HepG2 (cell line): ENCODE measurements around the gene MEI1. TPM values are rescaled to one million over a fixed set of nuclear protein-coding genes. Genes with fewer than 3 reads are reported as not detected.

ENCODE experiments used
- ATAC-seq: fragments of 200-7000 bp; cut with Tn5 transposase; 3 replicates; pipeline ENCODE4 v1.9.1; 2020; ENCODE audit warnings: mild to moderate bottlenecking, moderate library complexity
- BruUV-seq: library from RNA; stranded (reverse); fragments of 400-500 nt; replicated peaks from 2 replicates; lab custom pipeline; 2021; lab: Mats Ljungman, UMichigan
- CTCF ChIA-PET: fragments of 300-600 bp; formaldehyde crosslinking; extraction: SDS; loops from one replicate; lab custom pipeline; 2021; ENCODE audit warnings: low total read pairs, inconsistent platforms, low intra/inter-chr PET ratio; lab: Yijun Ruan, JAX
- POLR2A ChIA-PET: fragments of 350-600 bp; sonication (Branson Sonifier 250); formaldehyde crosslinking; loops from one replicate; lab custom pipeline; 2020; ENCODE audit warnings: antibody characterized with exemption, inconsistent platforms; lab: Yijun Ruan, JAX
- DNase-seq: peaks from one replicate; pipeline ENCODE4 v3.0.0-alpha.2; 2015; ENCODE audit warnings: low spot score
- FAIRE-seq: peaks from 3 replicates; lab custom pipeline; 2011; peaks lifted over from hg19 to GRCh38; lab: Jason Lieb, UNC
- H2AFZ ChIP-seq: one replicate; pipeline ENCODE4 v1.6.1; 2011; ENCODE audit warnings: low read length, inconsistent platforms
- H3K27ac ChIP-seq: fragments of 300-600 bp; 3 replicates; pipeline ENCODE4 v1.8.0; 2011; ENCODE audit warnings: mixed run types, mild to moderate bottlenecking, mixed read lengths, low read length, inconsistent platforms; ENCODE audit not compliant: insufficient read depth; ENCODE audit errors: extremely low read length
- H3K27me3 ChIP-seq, 2 experiments: fragments of 200-600 bp in 1 of 2; 2 replicates in 1 of 2; 3 replicates in 1 of 2; pipeline versions ENCODE4 v1.6.0 to v1.8.0; 2011; ENCODE audit warnings: low read length in 2 of 2, mild to moderate bottlenecking in 2 of 2, moderate library complexity in 2 of 2, inconsistent platforms in 1 of 2; ENCODE audit not compliant: insufficient read depth in 2 of 2, control insufficient read depth in 1 of 2
- H3K36me3 ChIP-seq, 2 experiments: fragments of 200-600 bp in 1 of 2; replicated peaks in 1 of 2; 2 replicates in 1 of 2; 3 replicates in 1 of 2; pipeline versions ENCODE4 v1.5.1 to v1.8.0; 2011; ENCODE audit warnings: low read length in 2 of 2, inconsistent platforms in 1 of 2; ENCODE audit not compliant: insufficient read depth in 2 of 2, control insufficient read depth in 1 of 2
- H3K4me1 ChIP-seq: 2 replicates; pipeline ENCODE4 v1.5.1; 2012; ENCODE audit warnings: low read length, inconsistent platforms; ENCODE audit not compliant: insufficient read depth
- H3K4me2 ChIP-seq: 2 replicates; pipeline ENCODE4 v1.6.0; 2011; ENCODE audit warnings: low read depth, low read length, inconsistent platforms
- H3K4me3 ChIP-seq, 3 experiments: fragments of 200-600 bp in 1 of 3; sonication (generic), shearing (Covaris generic) in 1 of 3; replicated peaks in 1 of 3; 2 replicates each; pipeline ENCODE4 v1.5.1; 2011 to 2016; ENCODE audit warnings: low read length in 3 of 3, inconsistent platforms in 2 of 3, low read depth in 2 of 3, mild to moderate bottlenecking in 2 of 3, control low read depth in 1 of 3, mixed read lengths in 1 of 3; ENCODE audit not compliant: insufficient read depth in 1 of 3
- H3K79me2 ChIP-seq: one replicate; pipeline ENCODE4 v1.6.1; 2011; ENCODE audit warnings: low read length, inconsistent platforms; ENCODE audit not compliant: insufficient read depth
- H3K9ac ChIP-seq: 2 replicates; pipeline ENCODE4 v1.6.0; 2011; ENCODE audit warnings: mild to moderate bottlenecking, low read depth, low read length, inconsistent platforms; ENCODE audit not compliant: insufficient read depth
- H3K9me3 ChIP-seq: 2 replicates; pipeline ENCODE4 v1.5.1; 2012; ENCODE audit warnings: mild to moderate bottlenecking, low read length
- H4K20me1 ChIP-seq: 2 replicates; pipeline ENCODE4 v1.6.0; 2011; ENCODE audit warnings: inconsistent platforms, mild to moderate bottlenecking, low read length, moderate library complexity; ENCODE audit not compliant: insufficient read depth
- CBX2 ChIP-seq, 2 experiments: fragments of 200-600 bp in 1 of 2; sonication (generic); formaldehyde crosslinking in 1 of 2; IDR thresholded peaks; 2 replicates each; pipeline versions ENCODE4 v1.7.0 to v1.8.1; 2018 to 2022; ENCODE audit warnings: low read depth in 2 of 2, low read length in 1 of 2, mild to moderate bottlenecking in 1 of 2, missing genetic modification reagents in 1 of 2
- SSRP1 ChIP-seq: IDR thresholded peaks from 2 replicates; pipeline ENCODE4 v1.6.1; 2016; ENCODE audit warnings: control low read depth
- WGBS: methylation state at CpG from one replicate; pipeline ENCODE4 v1.1.6; 2017; ENCODE audit warnings: low lambda C conversion rate; 5-methylcytosine and 5-hydroxymethylcytosine counted together
- in situ Hi-C: cut with HindIII; loops from 2 replicates; pipeline ENCODE4 v1.10.0; 2017; ENCODE audit warnings: low pct_unique_long_range_greater_than_20kb; ENCODE audit not compliant: extremely low pct_ligation_motif_present
- intact Hi-C: fragments of 100-400 bp; cut with micrococcal nuclease; formaldehyde crosslinking; loops from one replicate; pipeline ENCODE4 v1.10.0; 2022; ENCODE audit not compliant: unreplicated experiment
- polyA plus RNA-seq, 8 experiments: library from polyadenylated mRNA; depleted of rRNA in 3 of 8; stranded (reverse) in 7 of 8; unstranded in 1 of 8; fragments of >200 nt; fragmentation: Illumina TruSeq in 4 of 8; extraction: Trizol in 4 of 8; gene quantifications; 2 replicates each; pipeline versions ENCODE4 v1.2.1 to v1.2.3, GENCODE V29; 2011 to 2016; ENCODE audit warnings: low read depth in 4 of 8, missing spikeins in 1 of 8, mixed read lengths in 1 of 8; ENCODE audit not compliant: insufficient read depth in 1 of 8
- total RNA-seq, 5 experiments: library from RNA; depleted of rRNA; stranded (reverse); fragments of >200 nt; fragmentation: Illumina TruSeq; extraction: Trizol; gene quantifications; 2 replicates each; pipeline ENCODE4 v1.2.3, GENCODE V29; 2016; ENCODE audit warnings: low read depth in 1 of 5
- TF ChIP-seq, protein P1 (sequence below): sonication (generic); formaldehyde crosslinking; IDR thresholded peaks from 2 replicates; pipeline ENCODE4 v1.4.0; 2020; ENCODE audit warnings: missing genetic modification reagents

The MEI1 gene
- total and polyA plus RNA-seq, 2 of the 13 experiments (the other 11 are each of a cell fraction or from before 2014, with no cell fraction given) = 0.75 to 1.9 TPM

DNA sequence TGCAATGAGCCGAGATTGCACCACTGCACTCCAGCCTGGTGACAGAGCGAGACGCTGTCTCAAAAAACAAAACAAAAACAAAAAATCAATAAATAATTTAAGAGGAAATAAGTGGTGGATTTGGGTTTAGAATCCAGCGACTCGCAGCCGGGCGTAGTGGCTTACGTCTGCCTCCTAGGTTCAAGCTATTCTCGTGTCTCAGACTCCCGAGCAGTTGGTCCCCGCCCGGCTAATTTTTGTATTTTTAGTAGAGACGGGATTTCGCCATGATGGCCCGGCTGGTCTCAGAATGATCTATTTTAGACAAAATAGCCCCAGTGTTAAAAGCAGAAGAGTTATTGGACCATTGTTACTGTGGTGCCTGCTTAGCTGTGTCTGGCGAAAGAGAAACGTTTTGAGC, 40.4 kb upstream of the MEI1 start:
- intact Hi-C loops = no loop called here
- no peak overlapping the region for H3K4me2 ChIP-seq
- H3K79me2 ChIP-seq = no peaks in the 10 kb centered on the region
- no TSS peak for BruUV-seq
- no peaks in the 10 kb centered on the region for H3K27me3 ChIP-seq
- H3K27ac ChIP-seq = no peak overlapping the region
- H2AFZ ChIP-seq = no peak overlapping the region
- no peak for DNase-seq
- WGBS = 97% methylated on average over 17 of the region's 17 CpGs
- no peak for FAIRE-seq
- ATAC-seq = no peak
- in situ Hi-C loops = no loop called here
- ChIA-PET POLR2A (no interaction called here), CTCF (no interaction called here)
- TF ChIP-seq, protein P1, sequence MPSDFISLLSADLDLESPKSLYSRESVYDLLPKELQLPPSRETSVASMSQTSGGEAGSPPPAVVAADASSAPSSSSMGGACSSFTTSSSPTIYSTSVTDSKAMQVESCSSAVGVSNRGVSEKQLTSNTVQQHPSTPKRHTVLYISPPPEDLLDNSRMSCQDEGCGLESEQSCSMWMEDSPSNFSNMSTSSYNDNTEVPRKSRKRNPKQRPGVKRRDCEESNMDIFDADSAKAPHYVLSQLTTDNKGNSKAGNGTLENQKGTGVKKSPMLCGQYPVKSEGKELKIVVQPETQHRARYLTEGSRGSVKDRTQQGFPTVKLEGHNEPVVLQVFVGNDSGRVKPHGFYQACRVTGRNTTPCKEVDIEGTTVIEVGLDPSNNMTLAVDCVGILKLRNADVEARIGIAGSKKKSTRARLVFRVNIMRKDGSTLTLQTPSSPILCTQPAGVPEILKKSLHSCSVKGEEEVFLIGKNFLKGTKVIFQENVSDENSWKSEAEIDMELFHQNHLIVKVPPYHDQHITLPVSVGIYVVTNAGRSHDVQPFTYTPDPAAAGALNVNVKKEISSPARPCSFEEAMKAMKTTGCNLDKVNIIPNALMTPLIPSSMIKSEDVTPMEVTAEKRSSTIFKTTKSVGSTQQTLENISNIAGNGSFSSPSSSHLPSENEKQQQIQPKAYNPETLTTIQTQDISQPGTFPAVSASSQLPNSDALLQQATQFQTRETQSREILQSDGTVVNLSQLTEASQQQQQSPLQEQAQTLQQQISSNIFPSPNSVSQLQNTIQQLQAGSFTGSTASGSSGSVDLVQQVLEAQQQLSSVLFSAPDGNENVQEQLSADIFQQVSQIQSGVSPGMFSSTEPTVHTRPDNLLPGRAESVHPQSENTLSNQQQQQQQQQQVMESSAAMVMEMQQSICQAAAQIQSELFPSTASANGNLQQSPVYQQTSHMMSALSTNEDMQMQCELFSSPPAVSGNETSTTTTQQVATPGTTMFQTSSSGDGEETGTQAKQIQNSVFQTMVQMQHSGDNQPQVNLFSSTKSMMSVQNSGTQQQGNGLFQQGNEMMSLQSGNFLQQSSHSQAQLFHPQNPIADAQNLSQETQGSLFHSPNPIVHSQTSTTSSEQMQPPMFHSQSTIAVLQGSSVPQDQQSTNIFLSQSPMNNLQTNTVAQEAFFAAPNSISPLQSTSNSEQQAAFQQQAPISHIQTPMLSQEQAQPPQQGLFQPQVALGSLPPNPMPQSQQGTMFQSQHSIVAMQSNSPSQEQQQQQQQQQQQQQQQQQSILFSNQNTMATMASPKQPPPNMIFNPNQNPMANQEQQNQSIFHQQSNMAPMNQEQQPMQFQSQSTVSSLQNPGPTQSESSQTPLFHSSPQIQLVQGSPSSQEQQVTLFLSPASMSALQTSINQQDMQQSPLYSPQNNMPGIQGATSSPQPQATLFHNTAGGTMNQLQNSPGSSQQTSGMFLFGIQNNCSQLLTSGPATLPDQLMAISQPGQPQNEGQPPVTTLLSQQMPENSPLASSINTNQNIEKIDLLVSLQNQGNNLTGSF (CRISPR knock-in tag) = no peak
- TF ChIP-seq SSRP1 (no peak), CBX2 (IDR thresholded peaks at IDR 0.05; ENCODE audit: low read depth, low read length) (no peak), CBX2 (CRISPR knock-in tag; IDR thresholded peaks at IDR 0.05; ENCODE audit: low read depth) (no peak)
- H3K9ac ChIP-seq = no peak overlapping the region
- H4K20me1 ChIP-seq = no peaks in the 10 kb centered on the region
- H3K36me3 ChIP-seq = peaks cover 47 to 86% of the 10 kb centered on the region in 2 experiments
- H3K4me1 ChIP-seq = peaks cover 13% of the 10 kb centered on the region
- H3K4me3 ChIP-seq = no peak overlapping the region
- H3K9me3 ChIP-seq = no peaks in the 10 kb centered on the region
